Measurements from ENCODE around the gene KCNMA1.
"Not testable (repeated sequence)": the region's sequence is repeated elsewhere in the genome, so short reads cannot be mapped to it uniquely, and the experiment has no call there.

The KCNMA1 gene

DNA sequence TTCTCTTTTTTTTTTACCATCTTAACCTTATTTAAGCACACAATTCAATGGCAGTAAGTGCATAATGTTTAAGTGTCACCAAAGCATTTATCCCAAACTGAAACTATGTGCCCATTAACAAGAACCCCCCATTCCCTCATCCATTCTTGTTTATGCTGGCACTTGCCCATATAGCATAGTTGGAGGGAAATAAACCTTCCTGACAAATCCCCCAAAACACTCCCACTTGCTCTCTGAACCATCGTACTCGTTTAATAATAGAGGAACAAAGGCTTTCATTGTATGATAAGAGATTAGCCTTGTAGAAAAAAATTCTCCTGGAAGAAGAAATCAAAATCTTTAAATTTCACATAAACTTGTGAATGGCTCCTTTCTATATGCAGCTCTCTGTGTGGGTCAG is 26.4 kb upstream of the KCNMA1 start:
- H3K9me3 ChIP-seq (ENCODE audit: control insufficient read depth, insufficient read depth, low read length) = no peaks in the 10 kb centered on the region
- no peaks in the 10 kb centered on the region for H3K36me3 ChIP-seq (ENCODE audit: control insufficient read depth, insufficient read depth, low read length)
- no peak overlapping the region for H3K27ac ChIP-seq (ENCODE audit: low read length)
- no peaks in the 10 kb centered on the region; the same call in 1 of the 2 replicates for H3K27me3 ChIP-seq (ENCODE audit: control insufficient read depth, insufficient read depth, low read length)
- WGBS (ENCODE audit: insufficient coverage, insufficient read length) = no CpG with 5 or more reads among the region's 2 CpGs
- H3K4me3 ChIP-seq (ENCODE audit: low read length) = no peak overlapping the region
- H3K4me1 ChIP-seq (ENCODE audit: control insufficient read depth, insufficient read depth, low read length) = no peaks in the 10 kb centered on the region
- DNase-seq (ENCODE audit: low read depth, low spot score) = no peak

DNA sequence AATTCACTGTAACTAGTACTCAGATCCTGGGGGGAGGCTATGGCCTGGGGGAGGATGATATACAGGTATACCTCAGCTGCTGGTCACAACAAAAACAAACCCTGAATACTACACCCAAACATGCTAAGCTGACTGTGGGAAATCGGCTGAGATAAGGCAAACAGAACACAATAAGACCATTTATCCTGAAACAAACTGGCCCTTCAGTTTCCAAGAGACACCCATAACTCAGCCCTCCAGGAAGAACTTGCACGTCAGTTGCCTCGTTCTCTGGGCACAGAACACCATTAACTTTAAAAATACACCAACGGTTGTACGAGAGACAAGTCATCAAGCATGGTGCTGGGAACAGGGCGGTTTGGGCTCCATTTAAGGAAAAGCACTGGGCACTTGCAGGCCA is 24.1 kb upstream of the KCNMA1 start:
- Histone ChIP-seq H3K4me3 (ENCODE audit: low read length) (no peak overlapping the region), H3K27ac (ENCODE audit: low read length) (no peak overlapping the region), H3K36me3 (ENCODE audit: control insufficient read depth, insufficient read depth, low read length) (no peaks in the 10 kb centered on the region), H3K27me3 (ENCODE audit: control insufficient read depth, insufficient read depth, low read length) (no peaks in the 10 kb centered on the region; the same call in 1 of the 2 replicates), H3K9me3 (ENCODE audit: control insufficient read depth, insufficient read depth, low read length) (no peaks in the 10 kb centered on the region), H3K4me1 (ENCODE audit: control insufficient read depth, insufficient read depth, low read length) (no peaks in the 10 kb centered on the region)
- no CpG with 5 or more reads among the region's 6 CpGs for WGBS (ENCODE audit: insufficient coverage, insufficient read length)
- no peak for DNase-seq (ENCODE audit: low read depth, low spot score)

DNA sequence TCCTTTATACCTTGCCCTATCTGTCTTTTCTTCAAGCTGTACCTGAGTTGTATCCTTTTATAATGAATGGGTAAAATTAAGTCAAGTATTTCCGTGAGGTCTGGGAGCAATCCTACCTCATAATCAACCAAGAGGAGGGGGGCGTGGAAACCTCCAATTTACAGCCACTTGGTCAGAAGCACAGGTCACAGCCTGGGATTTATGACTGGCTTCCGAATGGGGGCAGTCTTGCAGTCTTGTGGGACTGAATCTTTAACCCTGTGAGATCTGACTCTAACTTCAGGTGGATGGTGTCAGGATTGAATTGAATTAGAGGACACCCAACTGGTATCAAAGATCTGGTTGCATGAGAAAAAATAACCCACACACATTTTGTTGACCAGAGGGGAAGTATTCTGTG is 23.5 kb upstream of the KCNMA1 start:
- H3K27me3 ChIP-seq (ENCODE audit: control insufficient read depth, insufficient read depth, low read length) = no peaks in the 10 kb centered on the region; the same call in 1 of the 2 replicates
- H3K36me3 ChIP-seq (ENCODE audit: control insufficient read depth, insufficient read depth, low read length) = no peaks in the 10 kb centered on the region
- no CpG with 5 or more reads among the region's 3 CpGs for WGBS (ENCODE audit: insufficient coverage, insufficient read length)
- DNase-seq (ENCODE audit: low read depth, low spot score) = no peak
- no peaks in the 10 kb centered on the region for H3K9me3 ChIP-seq (ENCODE audit: control insufficient read depth, insufficient read depth, low read length)
- H3K4me3 ChIP-seq (ENCODE audit: low read length) = no peak overlapping the region
- no peak overlapping the region for H3K27ac ChIP-seq (ENCODE audit: low read length)
- no peaks in the 10 kb centered on the region for H3K4me1 ChIP-seq (ENCODE audit: control insufficient read depth, insufficient read depth, low read length)

DNA sequence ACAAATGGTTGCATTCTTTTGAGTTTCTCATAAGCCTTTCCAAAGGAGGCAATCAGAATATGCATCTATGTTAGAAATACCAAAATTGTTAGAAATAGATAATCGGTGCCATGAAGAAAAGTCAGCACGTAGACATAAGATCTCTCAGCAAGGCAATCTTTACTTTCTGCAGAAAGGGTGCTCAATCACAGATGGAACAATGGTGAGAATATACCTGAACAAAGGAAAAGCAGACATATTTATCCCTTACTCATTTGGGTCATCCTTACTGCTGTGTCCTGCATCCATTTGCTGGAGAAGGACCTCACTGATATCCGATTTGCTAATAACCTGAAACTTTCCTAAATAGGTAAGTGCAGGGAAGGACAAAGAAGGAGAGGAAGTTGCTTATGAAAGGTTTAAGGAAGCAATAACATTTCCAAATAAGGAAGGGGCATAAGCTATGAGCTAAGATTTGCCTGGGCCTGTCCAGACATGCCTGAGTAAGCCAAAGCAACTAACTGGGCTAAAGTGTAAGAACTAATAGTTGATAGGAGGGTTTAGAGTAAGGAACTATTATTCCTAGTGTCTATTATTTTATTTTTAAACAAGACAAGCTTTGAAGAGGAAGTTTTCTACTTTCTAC is 21.6 kb upstream of the KCNMA1 start:
- H3K27me3 ChIP-seq (ENCODE audit: control insufficient read depth, insufficient read depth, low read length); H3K9me3 ChIP-seq (ENCODE audit: control insufficient read depth, insufficient read depth, low read length); H3K36me3 ChIP-seq (ENCODE audit: control insufficient read depth, insufficient read depth, low read length); H3K4me3 ChIP-seq (ENCODE audit: low read length); DNase-seq (ENCODE audit: low read depth, low spot score); H3K4me1 ChIP-seq (ENCODE audit: control insufficient read depth, insufficient read depth, low read length); H3K27ac ChIP-seq (ENCODE audit: low read length): not testable (repeated sequence)
- WGBS (ENCODE audit: insufficient coverage, insufficient read length) = no CpG with 5 or more reads among the region's 3 CpGs

DNA sequence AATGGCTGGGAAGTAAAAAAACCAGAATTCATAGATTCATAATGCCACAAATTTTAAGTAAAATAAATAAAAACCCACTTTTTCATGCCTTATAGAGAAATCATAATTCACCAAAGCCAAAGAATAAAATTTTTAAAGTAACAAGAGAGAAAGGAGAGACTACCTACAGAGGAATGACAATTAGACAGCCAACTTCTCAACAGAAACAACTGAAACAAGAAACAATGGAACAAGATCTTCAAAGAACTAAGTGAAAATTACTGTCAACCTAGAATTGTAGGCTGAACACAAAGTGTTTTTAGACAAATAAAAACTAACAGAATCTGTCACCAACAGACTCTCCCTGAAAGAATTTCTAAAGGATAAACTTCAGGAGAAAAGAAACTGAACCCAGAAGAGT is 15.6 kb upstream of the KCNMA1 start:
- Histone ChIP-seq H3K27me3 (ENCODE audit: control insufficient read depth, insufficient read depth, low read length) (no peaks in the 10 kb centered on the region), H3K27ac (ENCODE audit: low read length) (no peak overlapping the region), H3K36me3 (ENCODE audit: control insufficient read depth, insufficient read depth, low read length) (no peaks in the 10 kb centered on the region), H3K9me3 (ENCODE audit: control insufficient read depth, insufficient read depth, low read length) (no peaks in the 10 kb centered on the region), H3K4me3 (ENCODE audit: low read length) (no peak overlapping the region), H3K4me1 (ENCODE audit: control insufficient read depth, insufficient read depth, low read length) (peaks cover 5% of the 10 kb centered on the region)
- DNase-seq (ENCODE audit: low read depth, low spot score) = no peak

DNA sequence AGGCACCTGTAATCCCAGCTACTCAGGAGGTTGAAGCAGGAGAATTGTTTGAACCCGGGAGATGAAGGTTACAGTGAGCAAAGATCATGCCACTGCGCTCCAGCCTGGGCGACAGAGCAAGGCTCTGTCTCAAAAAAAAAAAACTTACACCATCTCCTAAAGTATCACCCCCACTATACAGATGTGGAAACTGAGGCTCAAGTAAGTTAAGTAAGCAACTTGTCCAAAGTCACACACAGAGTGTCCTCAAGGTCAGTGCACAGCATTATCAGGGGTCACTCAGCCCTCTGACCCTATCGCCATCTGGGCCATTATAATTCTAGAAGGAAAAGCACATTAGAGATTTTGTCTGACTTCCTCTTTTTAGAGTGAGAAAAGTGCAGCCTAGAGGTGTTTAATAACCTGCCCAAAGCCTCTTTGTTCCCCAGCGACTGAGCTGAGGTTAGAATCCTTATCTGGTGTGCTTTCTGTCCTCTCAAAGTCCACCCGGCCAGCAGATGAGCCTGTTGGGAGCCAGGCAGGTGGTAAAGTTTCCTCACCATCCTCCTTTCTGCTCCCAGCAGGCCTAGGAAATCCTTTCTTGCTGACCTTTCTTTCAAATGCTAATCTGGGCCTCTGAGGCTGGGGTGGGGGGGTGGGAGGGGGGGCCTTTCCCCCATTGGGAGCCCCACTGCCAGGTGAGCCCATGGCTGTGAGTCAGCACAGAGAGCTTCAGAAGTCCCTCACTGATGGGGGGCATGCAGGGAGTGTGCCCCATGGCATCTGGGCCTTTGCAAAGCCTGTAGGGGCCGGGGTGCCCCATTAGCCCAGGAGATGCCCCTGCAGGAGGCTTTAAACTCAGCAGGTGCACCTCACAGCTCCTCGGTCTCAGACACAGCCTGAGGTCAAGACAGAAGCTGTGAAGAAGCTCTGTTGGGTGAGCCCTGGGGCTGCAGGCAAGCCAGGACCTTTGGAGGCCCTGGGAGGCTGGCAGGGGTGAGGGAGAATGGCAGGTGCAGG is 12.0 kb upstream of the KCNMA1 start:
- Histone ChIP-seq H3K27me3 (ENCODE audit: control insufficient read depth, insufficient read depth, low read length) (no peaks in the 10 kb centered on the region), H3K36me3 (ENCODE audit: control insufficient read depth, insufficient read depth, low read length) (no peaks in the 10 kb centered on the region), H3K9me3 (ENCODE audit: control insufficient read depth, insufficient read depth, low read length) (no peaks in the 10 kb centered on the region), H3K4me1 (ENCODE audit: control insufficient read depth, insufficient read depth, low read length) (peaks cover 5% of the 10 kb centered on the region), H3K4me3 (ENCODE audit: low read length) (no peak overlapping the region), H3K27ac (ENCODE audit: low read length) (no peak overlapping the region)
- WGBS (ENCODE audit: insufficient coverage, insufficient read length) = no CpG with 5 or more reads among the region's 8 CpGs
- no peak for DNase-seq (ENCODE audit: low read depth, low spot score)

DNA sequence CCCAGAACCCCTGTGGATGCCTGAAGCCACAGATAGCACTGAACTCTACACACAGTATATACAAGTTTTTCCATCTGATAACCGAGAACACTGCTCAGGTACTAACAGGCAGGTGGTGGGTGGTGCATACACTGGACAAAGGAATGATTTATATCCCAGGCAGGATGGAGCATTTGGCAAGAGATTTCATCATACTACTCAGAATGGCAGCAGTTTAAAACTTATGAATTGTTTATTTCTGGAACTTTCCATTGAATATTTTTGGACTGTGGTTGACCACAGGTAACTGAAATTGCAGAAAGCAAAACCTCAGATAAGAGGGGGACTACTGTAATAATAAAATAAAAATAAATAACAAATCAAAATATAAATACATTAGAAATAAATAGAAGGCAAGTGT is 10.9 kb upstream of the KCNMA1 start:
- Histone ChIP-seq H3K36me3 (ENCODE audit: control insufficient read depth, insufficient read depth, low read length) (no peaks in the 10 kb centered on the region), H3K4me1 (ENCODE audit: control insufficient read depth, insufficient read depth, low read length) (peaks cover 5% of the 10 kb centered on the region), H3K27ac (ENCODE audit: low read length) (no peak overlapping the region), H3K27me3 (ENCODE audit: control insufficient read depth, insufficient read depth, low read length) (no peaks in the 10 kb centered on the region), H3K4me3 (ENCODE audit: low read length) (no peak overlapping the region), H3K9me3 (ENCODE audit: control insufficient read depth, insufficient read depth, low read length) (no peaks in the 10 kb centered on the region)
- no peak for DNase-seq (ENCODE audit: low read depth, low spot score)
- no CpG with 5 or more reads among the region's 1 CpG for WGBS (ENCODE audit: insufficient coverage, insufficient read length)

DNA sequence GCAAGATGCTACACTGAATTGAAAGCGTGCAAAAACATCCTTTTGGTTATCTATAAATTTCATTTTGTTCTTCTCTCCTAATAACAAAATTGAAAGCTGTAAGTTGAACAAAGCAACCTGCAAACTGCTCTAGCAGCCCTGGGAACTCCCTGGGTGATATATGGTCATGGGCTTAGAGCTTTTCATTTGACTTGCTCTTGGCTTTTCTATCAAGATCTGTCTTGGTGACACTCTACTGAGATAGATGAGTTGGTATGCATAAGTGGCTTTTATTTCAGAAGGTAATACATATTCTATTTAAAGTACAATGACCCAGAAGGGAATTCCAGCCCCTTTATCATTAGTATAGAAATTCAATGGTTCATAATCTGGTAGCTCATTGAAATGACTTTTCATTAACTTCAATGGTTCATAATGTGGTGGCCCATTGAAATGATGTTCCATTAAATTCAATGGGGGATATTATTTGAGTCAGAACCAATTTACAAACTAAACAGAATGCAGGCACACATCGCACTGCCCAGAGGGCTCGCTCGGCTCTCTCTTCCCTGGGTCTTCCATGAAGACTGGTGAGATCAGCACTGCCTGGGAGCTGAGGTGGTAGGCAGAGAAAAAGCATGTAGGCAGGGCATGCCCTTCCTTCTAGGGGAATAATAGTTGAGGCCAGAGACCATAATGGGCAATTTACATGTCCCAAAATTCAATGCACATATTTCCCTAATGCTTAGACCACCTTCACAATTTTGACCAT is 10.1 kb upstream of the KCNMA1 start:
- no peak for DNase-seq (ENCODE audit: low read depth, low spot score)
- no CpG with 5 or more reads among the region's 4 CpGs for WGBS (ENCODE audit: insufficient coverage, insufficient read length)
- H3K4me3 ChIP-seq (ENCODE audit: low read length) = no peak overlapping the region
- no peaks in the 10 kb centered on the region for H3K36me3 ChIP-seq (ENCODE audit: control insufficient read depth, insufficient read depth, low read length)
- peaks cover 5% of the 10 kb centered on the region for H3K4me1 ChIP-seq (ENCODE audit: control insufficient read depth, insufficient read depth, low read length)
- H3K27me3 ChIP-seq (ENCODE audit: control insufficient read depth, insufficient read depth, low read length) = no peaks in the 10 kb centered on the region
- H3K27ac ChIP-seq (ENCODE audit: low read length) = no peak overlapping the region
- H3K9me3 ChIP-seq (ENCODE audit: control insufficient read depth, insufficient read depth, low read length) = no peaks in the 10 kb centered on the region

DNA sequence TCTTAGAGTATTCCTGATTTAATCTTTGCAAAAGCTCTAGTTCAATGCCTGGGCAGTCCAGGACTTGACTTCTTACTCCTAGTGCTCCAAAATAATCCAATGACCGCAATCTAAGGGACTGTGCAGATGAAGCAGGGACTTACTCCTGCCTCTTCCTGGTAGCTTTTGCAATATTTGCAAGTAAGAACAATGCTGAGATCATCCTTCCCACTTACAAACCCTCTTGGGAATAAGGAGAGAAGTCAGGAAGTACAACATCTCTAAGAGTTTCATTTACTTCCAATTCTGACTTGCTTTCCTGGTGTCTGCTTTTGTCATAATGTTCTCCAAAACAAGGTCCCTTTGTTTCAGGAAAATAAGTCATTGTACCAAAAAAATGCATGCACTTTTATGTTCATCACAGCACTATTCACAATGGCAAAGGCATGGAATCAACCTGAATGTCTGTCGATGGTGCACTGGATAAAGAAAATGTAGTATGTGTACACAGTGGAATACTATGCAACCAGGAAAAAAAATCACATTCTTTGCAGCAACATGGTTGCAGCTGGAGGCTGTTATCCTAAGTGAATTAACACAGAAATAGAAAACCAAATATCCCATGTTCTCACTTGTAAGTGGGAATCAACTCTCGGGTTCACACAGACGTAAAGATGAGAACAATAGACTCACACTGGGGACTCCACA is 7.1 kb upstream of the KCNMA1 start:
- WGBS (ENCODE audit: insufficient coverage, insufficient read length) = no CpG with 5 or more reads among the region's 4 CpGs
- H3K27ac ChIP-seq (ENCODE audit: low read length) = no peak overlapping the region
- DNase-seq (ENCODE audit: low read depth, low spot score) = no peak
- H3K4me3 ChIP-seq (ENCODE audit: low read length) = no peak overlapping the region
- 0 out of 2 replicates have a peak, but pooled peaks cover 1% of the 10 kb centered on the region for H3K4me1 ChIP-seq (ENCODE audit: control insufficient read depth, insufficient read depth, low read length)
- H3K36me3 ChIP-seq (ENCODE audit: control insufficient read depth, insufficient read depth, low read length) = no peaks in the 10 kb centered on the region
- no peaks in the 10 kb centered on the region for H3K9me3 ChIP-seq (ENCODE audit: control insufficient read depth, insufficient read depth, low read length)
- H3K27me3 ChIP-seq (ENCODE audit: control insufficient read depth, insufficient read depth, low read length) = peaks cover 4% of the 10 kb centered on the region; the same call in 1 of the 2 replicates

Data from iPS DF 6.9 (cell line).